Liver (tissue), 9 donors: Measurements from ENCODE around the gene GPD1L. TPM values are rescaled to one million over a fixed set of nuclear protein-coding genes. Genes with fewer than 3 reads are reported as not detected.

Experiments
- DNase-seq: peaks from one replicate; pipeline ENCODE4 v3.0.0-alpha.2; 2017; ENCODE audit warnings: low spot score
- H3K27ac ChIP-seq, 2 donors: one replicate each; pipeline ENCODE4 v1.7.0; 2013; ENCODE audit warnings: inconsistent platforms in 2 of 2, low read length in 2 of 2, control low read depth in 1 of 2, low read depth in 1 of 2, mild to moderate bottlenecking in 1 of 2
- H3K27me3 ChIP-seq, 4 donors: one replicate each; pipeline versions ENCODE4 v1.6.1 to v1.7.0; 2013; ENCODE audit warnings: low read length in 3 of 4, inconsistent platforms in 1 of 4, mild to moderate bottlenecking in 1 of 4, moderate library complexity in 1 of 4; ENCODE audit not compliant: control insufficient read depth in 4 of 4, insufficient read depth in 4 of 4
- H3K36me3 ChIP-seq, 4 donors: one replicate each; pipeline versions ENCODE4 v1.6.1 to v1.7.0; 2013; ENCODE audit warnings: low read length in 3 of 4, mild to moderate bottlenecking in 3 of 4, low read depth in 1 of 4, moderate library complexity in 1 of 4; ENCODE audit not compliant: control insufficient read depth in 4 of 4, insufficient read depth in 3 of 4
- H3K4me1 ChIP-seq, 4 donors: one replicate each; pipeline versions ENCODE4 v1.6.1 to v1.7.0; 2013; ENCODE audit warnings: low read length in 3 of 4, mild to moderate bottlenecking in 3 of 4, moderate library complexity in 1 of 4; ENCODE audit not compliant: control insufficient read depth in 4 of 4, insufficient read depth in 4 of 4
- H3K4me3 ChIP-seq, 3 donors: one replicate each; pipeline versions ENCODE4 v1.6.1 to v1.7.0; 2013; ENCODE audit warnings: low read length in 3 of 3, control low read depth in 1 of 3, low read depth in 1 of 3, mild to moderate bottlenecking in 1 of 3
- H3K9ac ChIP-seq, 2 donors: one replicate each; pipeline ENCODE4 v1.7.0; 2013; ENCODE audit warnings: low read length in 2 of 2, mild to moderate bottlenecking in 2 of 2, moderate library complexity in 2 of 2, control low read depth in 1 of 2, low read depth in 1 of 2
- H3K9me3 ChIP-seq, 4 donors: one replicate each; pipeline versions ENCODE4 v1.6.1 to v1.7.0; 2013; ENCODE audit warnings: low read length in 3 of 4; ENCODE audit not compliant: control insufficient read depth in 4 of 4
- EGR1 ChIP-seq, 2 donors: IDR thresholded peaks; 2 replicates each; pipeline ENCODE4 v1.6.1; 2016 to 2018; ENCODE audit warnings: antibody characterized with exemption in 2 of 2, low read depth in 2 of 2
- FOXA1 ChIP-seq: IDR thresholded peaks from 2 replicates; pipeline ENCODE4 v1.6.1; 2016; ENCODE audit warnings: antibody characterized with exemption
- FOXA2 ChIP-seq: IDR thresholded peaks from 2 replicates; pipeline ENCODE4 v1.6.1; 2016; ENCODE audit warnings: antibody characterized with exemption
- GABPA ChIP-seq, 2 donors: IDR thresholded peaks in 1 of 2; conservative IDR thresholded peaks in 1 of 2; 2 replicates each; pipeline ENCODE4 v1.6.1; 2016; ENCODE audit warnings: antibody characterized with exemption in 2 of 2, mild to moderate bottlenecking in 1 of 2, moderate library complexity in 1 of 2
- HNF4A ChIP-seq, 2 donors: conservative IDR thresholded peaks; 2 replicates each; pipeline ENCODE4 v1.6.1; 2016; ENCODE audit warnings: antibody characterized with exemption in 2 of 2, mild to moderate bottlenecking in 2 of 2
- HNF4G ChIP-seq: IDR thresholded peaks from 2 replicates; pipeline ENCODE4 v1.6.1; 2016; ENCODE audit warnings: antibody characterized with exemption
- JUND ChIP-seq, 2 donors: IDR thresholded peaks; 2 replicates each; pipeline ENCODE4 v1.6.1; 2016; ENCODE audit warnings: antibody characterized with exemption in 2 of 2
- NR2F2 ChIP-seq: IDR thresholded peaks from 2 replicates; pipeline ENCODE4 v1.6.1; 2016; ENCODE audit warnings: antibody characterized with exemption
- RAD21 ChIP-seq, 2 donors: IDR thresholded peaks; 2 replicates each; pipeline ENCODE4 v1.6.1; 2016; ENCODE audit warnings: antibody characterized with exemption in 2 of 2, mild to moderate bottlenecking in 2 of 2
- RXRA ChIP-seq, 2 donors: IDR thresholded peaks; 2 replicates each; pipeline ENCODE4 v1.6.1; 2017 to 2018; ENCODE audit warnings: antibody characterized with exemption in 2 of 2, mild to moderate bottlenecking in 1 of 2
- SP1 ChIP-seq: IDR thresholded peaks from 2 replicates; pipeline ENCODE4 v1.6.1; 2018; ENCODE audit warnings: antibody characterized with exemption, mild to moderate bottlenecking
- TAF1 ChIP-seq: conservative IDR thresholded peaks from 2 replicates; pipeline ENCODE4 v1.6.1; 2016; ENCODE audit warnings: antibody characterized with exemption, mild to moderate bottlenecking
- YY1 ChIP-seq: IDR thresholded peaks from 2 replicates; pipeline ENCODE4 v1.6.1; 2016; ENCODE audit warnings: antibody characterized with exemption, mild to moderate bottlenecking
- WGBS: extraction: QIAGEN DNeasy Blood & Tissue Kit; methylation state at CpG from one replicate; pipeline ENCODE4 v1.1.7; 2013; 5-methylcytosine and 5-hydroxymethylcytosine counted together
- polyA plus RNA-seq, 2 donors: library from polyadenylated mRNA; stranded (reverse) in 1 of 2; unstranded in 1 of 2; fragments of 200-250 nt in 1 of 2; fragments of >200 nt in 1 of 2; fragmentation: Nextera tagmentation in 1 of 2; extraction: Ambion mirVana in 1 of 2; gene quantifications; one replicate each; pipeline versions ENCODE4 v1.2.1 to v1.2.3, GENCODE V29; 2013 to 2015
- total RNA-seq, 2 donors: library from RNA; depleted of rRNA; stranded (reverse); fragments of >200 nt; gene quantifications; one replicate each; pipeline ENCODE4 v1.2.3, GENCODE V29; 2014
- TF ChIP-seq, protein P1 (sequence below): fragments of 150-350 bp; IDR thresholded peaks from 2 replicates; pipeline ENCODE4 v1.5.1; 2017; ENCODE audit warnings: improper control_type of control experiment, low read depth, low read length; ENCODE audit not compliant: missing input control
- TF ChIP-seq, protein P2 (sequence below): IDR thresholded peaks from 2 replicates; pipeline ENCODE4 v1.6.1; 2016; ENCODE audit warnings: antibody characterized with exemption
- TF ChIP-seq, protein P3 (sequence below): IDR thresholded peaks from 2 replicates; pipeline ENCODE4 v1.6.1; 2016; ENCODE audit warnings: antibody characterized with exemption
- TF ChIP-seq, protein P4 (sequence below): IDR thresholded peaks from 2 replicates; pipeline ENCODE4 v1.6.1; 2016; ENCODE audit warnings: antibody characterized with exemption
- TF ChIP-seq, protein P5 (sequence below): IDR thresholded peaks from 2 replicates; pipeline ENCODE4 v1.6.1; 2016; ENCODE audit warnings: antibody characterized with exemption, mild to moderate bottlenecking
- donor health status: healthy.
- donor health status: healthy.
- donor health status: healthy.
- donor health status: healthy.
- donor health status: healthy.

Gene GPD1L
- total and polyA plus RNA-seq, 4 donors: 1.4 to 5.0 (median 3.1) TPM

DNA sequence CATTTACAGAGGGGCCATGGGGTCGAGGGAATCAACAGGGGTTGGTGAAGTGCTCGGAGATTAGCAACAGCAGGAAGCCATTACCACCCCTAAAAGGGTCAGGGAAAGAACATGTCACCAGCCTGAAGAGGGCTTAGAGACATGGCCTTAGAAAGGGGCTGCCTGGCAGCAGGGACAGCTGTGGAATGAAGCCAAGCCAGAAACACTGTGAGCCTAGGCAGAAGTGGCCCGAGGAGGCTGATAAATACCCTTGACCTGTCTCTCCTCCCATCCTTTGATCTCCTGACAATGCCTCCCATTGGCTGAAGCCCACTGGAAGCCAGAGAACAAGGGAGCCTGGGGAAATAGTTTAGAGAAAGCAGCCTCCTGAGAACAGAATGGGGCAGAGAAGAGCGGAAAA is 31.4 kb downstream of the GPD1L start:
- 77% methylated on average over 4 of the region's 4 CpGs for WGBS
- Histone ChIP-seq H3K36me3 (no peaks in the 10 kb centered on the region), H3K4me3 (no peak overlapping the region), H3K4me1 (no peaks in the 10 kb centered on the region), H3K27ac (no peak overlapping the region), H3K27me3 (peaks cover 0 to 16% (median under 1%) of the 10 kb centered on the region in 4 donors), H3K9me3 (no peaks in the 10 kb centered on the region), H3K9ac (no peak overlapping the region)
- no peak for TF ChIP-seq EGR1 (IDR thresholded peaks at IDR 0.05; ENCODE audit: low read depth in 2 of 2)
- no peak for TF ChIP-seq JUND (IDR thresholded peaks at IDR 0.05)
- TF ChIP-seq GABPA (IDR thresholded peaks at IDR 0.05 in 1 of 2, conservative IDR thresholded peaks at IDR 0.05 in 1 of 2): no peak
- TF ChIP-seq HNF4A (conservative IDR thresholded peaks at IDR 0.05): no peak
- no peak for TF ChIP-seq RXRA (IDR thresholded peaks at IDR 0.05)
- no peak for TF ChIP-seq RAD21 (IDR thresholded peaks at IDR 0.05)
- TF ChIP-seq, protein P1, sequence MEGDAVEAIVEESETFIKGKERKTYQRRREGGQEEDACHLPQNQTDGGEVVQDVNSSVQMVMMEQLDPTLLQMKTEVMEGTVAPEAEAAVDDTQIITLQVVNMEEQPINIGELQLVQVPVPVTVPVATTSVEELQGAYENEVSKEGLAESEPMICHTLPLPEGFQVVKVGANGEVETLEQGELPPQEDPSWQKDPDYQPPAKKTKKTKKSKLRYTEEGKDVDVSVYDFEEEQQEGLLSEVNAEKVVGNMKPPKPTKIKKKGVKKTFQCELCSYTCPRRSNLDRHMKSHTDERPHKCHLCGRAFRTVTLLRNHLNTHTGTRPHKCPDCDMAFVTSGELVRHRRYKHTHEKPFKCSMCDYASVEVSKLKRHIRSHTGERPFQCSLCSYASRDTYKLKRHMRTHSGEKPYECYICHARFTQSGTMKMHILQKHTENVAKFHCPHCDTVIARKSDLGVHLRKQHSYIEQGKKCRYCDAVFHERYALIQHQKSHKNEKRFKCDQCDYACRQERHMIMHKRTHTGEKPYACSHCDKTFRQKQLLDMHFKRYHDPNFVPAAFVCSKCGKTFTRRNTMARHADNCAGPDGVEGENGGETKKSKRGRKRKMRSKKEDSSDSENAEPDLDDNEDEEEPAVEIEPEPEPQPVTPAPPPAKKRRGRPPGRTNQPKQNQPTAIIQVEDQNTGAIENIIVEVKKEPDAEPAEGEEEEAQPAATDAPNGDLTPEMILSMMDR: no peak
- TF ChIP-seq, protein P2, sequence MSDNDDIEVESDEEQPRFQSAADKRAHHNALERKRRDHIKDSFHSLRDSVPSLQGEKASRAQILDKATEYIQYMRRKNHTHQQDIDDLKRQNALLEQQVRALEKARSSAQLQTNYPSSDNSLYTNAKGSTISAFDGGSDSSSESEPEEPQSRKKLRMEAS: no peak
- TF ChIP-seq NR2F2: no peak
- TF ChIP-seq HNF4G: no peak
- no peak for TF ChIP-seq YY1
- TF ChIP-seq, protein P3, sequence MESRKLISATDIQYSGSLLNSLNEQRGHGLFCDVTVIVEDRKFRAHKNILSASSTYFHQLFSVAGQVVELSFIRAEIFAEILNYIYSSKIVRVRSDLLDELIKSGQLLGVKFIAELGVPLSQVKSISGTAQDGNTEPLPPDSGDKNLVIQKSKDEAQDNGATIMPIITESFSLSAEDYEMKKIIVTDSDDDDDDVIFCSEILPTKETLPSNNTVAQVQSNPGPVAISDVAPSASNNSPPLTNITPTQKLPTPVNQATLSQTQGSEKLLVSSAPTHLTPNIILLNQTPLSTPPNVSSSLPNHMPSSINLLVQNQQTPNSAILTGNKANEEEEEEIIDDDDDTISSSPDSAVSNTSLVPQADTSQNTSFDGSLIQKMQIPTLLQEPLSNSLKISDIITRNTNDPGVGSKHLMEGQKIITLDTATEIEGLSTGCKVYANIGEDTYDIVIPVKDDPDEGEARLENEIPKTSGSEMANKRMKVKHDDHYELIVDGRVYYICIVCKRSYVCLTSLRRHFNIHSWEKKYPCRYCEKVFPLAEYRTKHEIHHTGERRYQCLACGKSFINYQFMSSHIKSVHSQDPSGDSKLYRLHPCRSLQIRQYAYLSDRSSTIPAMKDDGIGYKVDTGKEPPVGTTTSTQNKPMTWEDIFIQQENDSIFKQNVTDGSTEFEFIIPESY: no peak
- TF ChIP-seq SP1: no peak
- no peak for TF ChIP-seq FOXA1
- no peak for TF ChIP-seq TAF1
- TF ChIP-seq FOXA2: no peak
- TF ChIP-seq, protein P4, sequence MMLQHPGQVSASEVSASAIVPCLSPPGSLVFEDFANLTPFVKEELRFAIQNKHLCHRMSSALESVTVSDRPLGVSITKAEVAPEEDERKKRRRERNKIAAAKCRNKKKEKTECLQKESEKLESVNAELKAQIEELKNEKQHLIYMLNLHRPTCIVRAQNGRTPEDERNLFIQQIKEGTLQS: no peak
- TF ChIP-seq, protein P5, sequence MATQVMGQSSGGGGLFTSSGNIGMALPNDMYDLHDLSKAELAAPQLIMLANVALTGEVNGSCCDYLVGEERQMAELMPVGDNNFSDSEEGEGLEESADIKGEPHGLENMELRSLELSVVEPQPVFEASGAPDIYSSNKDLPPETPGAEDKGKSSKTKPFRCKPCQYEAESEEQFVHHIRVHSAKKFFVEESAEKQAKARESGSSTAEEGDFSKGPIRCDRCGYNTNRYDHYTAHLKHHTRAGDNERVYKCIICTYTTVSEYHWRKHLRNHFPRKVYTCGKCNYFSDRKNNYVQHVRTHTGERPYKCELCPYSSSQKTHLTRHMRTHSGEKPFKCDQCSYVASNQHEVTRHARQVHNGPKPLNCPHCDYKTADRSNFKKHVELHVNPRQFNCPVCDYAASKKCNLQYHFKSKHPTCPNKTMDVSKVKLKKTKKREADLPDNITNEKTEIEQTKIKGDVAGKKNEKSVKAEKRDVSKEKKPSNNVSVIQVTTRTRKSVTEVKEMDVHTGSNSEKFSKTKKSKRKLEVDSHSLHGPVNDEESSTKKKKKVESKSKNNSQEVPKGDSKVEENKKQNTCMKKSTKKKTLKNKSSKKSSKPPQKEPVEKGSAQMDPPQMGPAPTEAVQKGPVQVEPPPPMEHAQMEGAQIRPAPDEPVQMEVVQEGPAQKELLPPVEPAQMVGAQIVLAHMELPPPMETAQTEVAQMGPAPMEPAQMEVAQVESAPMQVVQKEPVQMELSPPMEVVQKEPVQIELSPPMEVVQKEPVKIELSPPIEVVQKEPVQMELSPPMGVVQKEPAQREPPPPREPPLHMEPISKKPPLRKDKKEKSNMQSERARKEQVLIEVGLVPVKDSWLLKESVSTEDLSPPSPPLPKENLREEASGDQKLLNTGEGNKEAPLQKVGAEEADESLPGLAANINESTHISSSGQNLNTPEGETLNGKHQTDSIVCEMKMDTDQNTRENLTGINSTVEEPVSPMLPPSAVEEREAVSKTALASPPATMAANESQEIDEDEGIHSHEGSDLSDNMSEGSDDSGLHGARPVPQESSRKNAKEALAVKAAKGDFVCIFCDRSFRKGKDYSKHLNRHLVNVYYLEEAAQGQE: no peak
- no peak for DNase-seq
